GM19395 (cell line): Measurements from ENCODE around the gene NR6A1.

Source experiments
- ATAC-seq: cut with Tn5 transposase; IDR thresholded peaks from one replicate; pipeline ENCODE4 v1.9.1; 2021; ENCODE audit warnings: mild to moderate bottlenecking, moderate library complexity; ENCODE audit not compliant: unreplicated experiment

NR6A1 gene

DNA sequence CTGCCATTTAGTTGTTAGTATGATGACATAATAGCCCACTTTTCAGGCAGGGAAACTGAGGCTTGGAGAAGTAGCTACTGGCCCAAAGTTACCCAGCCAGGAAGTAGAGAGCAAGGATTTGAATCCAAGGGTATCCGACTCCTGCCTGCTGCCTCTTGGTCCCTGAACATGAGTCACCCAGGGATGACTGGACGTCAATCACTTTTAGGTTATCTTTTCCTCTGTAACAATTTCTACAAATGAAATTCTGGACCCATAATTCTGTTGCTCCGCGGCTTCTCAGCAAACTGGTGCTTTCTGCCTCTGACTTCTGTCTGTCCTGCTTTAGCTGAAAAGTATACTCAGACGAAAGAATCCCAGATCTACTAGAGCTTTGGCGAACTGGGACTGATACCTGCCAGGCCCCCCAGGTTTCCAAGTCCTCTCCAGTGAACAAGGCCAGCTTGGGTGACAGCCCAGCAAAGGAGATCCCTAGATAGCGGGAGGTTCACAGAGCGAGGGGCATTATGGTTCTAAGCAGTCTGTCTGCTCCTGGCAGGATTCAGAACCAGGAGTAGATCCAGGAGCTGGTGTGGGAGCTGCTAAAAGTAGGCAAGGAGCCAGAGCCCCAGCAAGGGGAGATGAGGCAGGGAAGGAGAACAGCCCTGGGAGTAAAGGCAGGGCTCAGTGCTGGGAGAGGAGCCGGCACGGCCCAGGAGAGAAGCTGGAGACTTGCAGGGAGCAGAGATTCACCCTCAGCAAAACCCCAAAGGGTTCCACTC lies 26.4 kb upstream of the NR6A1 start:
- ATAC-seq, result no peak

DNA sequence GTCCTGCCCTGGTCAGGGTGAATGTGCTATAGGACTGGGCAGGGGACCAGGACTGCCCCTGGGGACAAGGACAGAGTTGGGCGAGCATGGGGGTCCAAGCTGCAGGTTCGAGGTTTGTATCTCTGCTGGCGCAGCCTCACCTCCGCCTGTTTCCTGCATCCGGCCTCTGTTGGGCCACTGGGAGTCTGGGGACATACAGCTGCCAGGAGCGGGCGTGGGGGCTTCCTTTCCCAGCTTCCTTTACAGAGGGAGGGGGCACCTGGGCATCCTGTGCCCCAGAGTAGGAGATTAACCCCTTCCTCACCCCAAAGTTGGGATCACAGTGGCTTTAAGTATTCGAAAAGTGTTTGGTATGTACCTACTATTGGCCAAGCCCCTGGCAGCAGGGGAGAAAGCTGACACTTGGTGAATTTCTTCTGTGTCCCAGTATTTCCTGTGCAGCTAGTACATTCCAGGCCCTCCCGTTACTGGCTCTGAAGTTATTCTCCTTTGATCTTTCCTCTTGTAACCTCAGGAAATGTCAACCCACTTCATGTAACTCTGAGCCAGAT lies 24.8 kb upstream of the NR6A1 start:
- ATAC-seq, result no peak

DNA sequence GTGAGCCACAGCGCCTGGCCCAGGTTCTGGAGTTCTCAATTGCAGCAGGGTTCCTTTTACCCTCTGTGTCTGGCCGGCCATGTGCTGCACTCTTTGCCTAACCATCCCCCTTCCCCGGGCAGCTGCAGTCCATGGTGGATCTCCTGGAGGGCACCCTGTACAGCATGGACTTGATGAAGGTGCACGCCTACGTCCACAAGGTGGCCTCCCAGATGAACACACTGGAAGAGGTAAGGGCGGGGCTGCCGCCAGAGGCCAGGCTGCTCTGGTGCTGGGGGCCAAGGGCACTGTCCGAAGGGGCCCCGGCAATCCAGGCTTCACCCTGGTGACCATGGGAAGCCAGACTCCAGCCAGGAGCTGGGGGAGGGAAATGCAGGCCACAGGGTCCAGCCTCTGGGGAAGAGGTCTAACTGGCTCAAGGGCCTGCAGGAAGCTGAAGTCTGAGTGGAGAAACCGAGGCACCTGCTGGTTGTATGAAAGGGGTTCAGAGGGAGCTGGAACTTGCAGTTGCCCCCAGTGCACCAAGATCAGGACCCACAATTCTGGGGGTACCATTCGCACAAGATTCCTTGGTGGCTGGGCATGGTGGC lies 23.9 kb upstream of the NR6A1 start:
- ATAC-seq, result no peak

DNA sequence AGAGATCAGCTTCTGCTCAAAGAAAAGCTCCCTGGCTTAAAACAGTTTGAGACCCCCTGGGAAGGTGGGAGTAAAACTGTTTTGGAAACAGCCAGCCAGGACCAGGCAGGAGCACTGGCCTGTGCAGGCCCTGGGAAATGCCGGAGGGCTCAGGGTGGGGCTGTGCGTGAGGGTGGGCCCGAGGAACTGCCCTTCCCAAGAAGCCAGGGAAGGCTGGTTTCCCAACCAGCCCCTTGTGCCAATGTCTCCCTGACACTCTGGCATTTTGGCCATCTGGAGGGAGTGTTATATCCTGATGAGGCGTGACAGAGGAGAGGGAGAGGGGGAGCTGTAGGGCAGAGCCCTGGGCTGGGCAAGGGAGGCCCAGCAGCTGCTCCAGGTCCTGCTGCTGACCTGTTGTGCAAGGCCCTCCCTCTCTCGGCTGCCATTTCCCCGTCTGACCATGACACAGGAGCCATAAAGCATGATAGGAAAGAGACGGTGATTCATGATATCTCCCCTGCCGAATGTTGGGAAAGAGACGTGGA lies 22.0 kb upstream of the NR6A1 start:
- ATAC-seq, result no peak

DNA sequence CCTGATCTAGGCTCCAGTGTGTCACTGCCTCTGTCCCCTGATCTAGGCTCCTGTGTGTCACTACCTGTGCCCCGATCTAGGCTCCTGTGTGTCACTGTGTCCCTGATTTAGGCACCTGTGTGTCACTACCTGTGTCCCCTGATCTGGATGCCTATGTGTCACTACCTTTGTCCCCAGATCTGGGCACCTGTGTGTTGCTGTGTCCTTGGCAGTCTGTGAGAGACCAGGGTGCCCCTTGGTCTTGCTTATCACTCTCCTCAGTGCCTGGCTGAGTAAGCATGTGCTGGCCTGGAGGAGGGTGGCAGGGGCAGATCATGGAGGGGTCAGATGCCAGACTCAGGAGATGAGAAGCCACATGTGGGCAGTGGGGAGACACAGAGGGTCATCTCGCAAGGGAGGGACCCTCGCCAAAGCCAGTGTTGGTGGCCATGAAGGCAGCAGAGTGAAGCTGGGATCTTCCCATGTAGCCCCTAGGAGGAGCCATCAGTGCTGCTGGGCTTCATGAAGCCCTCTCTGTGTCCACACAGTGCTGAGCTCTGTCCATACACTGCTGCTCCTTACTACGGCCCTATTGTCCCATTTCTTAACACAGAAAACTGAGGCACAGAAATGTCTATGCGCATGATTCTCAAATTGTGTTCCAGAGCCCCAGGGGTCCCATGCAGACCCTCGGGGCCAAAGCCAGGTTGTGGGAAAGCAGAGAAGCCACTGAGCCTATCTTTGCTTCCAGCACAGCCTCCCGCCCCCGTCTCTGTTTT lies 21.3 kb upstream of the NR6A1 start:
- ATAC-seq, result no peak

DNA sequence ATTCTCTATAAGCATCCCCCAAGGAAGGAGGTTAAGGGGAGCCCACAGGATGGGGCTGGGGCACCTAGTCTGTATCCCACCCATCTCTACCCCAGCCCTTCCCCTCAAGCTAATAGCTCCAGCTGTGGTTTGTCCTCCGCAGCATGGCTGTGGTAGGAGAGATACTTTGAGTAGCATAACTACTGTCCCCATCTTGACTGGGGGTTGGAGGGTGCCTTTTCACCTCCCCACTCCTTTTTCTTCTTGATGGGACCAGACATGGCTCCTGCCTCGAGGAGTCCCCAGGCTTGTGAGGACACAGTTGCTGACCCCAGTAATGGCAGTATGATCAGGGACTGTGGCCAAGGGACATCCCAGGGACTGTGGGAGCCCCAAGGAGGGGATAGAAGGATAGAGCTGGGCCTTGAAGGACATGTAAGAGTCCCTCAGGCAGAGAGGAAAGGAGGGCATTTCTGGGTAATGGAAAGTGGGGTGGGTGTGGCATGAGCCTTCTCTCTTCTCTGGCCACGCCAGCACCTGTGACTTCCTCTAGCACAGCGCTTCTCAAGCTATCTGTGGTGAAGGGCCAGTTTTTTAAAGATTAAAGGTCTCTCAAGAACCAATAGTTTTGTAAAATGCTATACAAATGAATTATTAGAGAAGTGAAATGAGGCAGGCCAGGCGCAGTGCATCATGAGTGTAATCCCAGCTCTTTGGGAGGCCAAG lies 19.8 kb upstream of the NR6A1 start:
- no peak for ATAC-seq

DNA sequence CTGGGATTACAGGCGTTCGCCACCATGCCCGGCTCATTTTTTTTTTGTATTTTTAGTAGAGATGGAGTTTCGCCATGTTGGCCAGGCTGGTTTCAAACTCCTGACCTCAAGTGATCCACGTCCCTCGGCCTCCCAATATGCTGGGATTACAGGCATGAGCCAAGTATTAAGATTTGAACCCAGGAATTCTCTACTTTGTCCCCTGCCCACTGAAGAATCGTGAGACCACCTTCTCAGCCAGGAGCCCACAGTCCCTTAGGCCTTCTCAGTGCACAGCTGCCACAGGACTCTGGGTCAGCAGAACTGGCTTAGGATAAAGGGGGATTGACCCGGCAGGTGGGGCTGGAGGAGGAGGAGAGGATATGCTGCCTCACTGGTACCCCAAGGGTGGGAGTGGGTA lies 19.2 kb upstream of the NR6A1 start:
- ATAC-seq, result no peak

DNA sequence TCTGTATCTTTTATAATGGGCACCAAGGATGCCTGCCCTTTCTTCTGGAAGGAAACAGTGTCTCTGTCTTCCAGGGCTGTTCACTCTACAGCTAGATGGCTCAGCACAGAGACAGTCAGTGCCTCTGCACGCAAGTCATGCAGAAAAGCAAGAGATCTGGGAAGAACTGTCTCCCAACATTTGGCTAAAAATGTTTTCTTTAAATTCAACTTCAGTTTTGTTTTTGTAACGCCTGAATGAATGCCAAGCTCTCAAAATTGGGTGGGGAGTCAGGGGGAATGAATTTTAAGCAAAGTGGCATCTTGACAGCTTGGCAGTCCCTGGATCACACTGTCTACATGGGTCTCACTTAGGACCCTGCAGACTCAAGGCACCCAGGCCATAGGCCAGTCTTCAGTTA lies 18.4 kb upstream of the NR6A1 start:
- ATAC-seq, result no peak

DNA sequence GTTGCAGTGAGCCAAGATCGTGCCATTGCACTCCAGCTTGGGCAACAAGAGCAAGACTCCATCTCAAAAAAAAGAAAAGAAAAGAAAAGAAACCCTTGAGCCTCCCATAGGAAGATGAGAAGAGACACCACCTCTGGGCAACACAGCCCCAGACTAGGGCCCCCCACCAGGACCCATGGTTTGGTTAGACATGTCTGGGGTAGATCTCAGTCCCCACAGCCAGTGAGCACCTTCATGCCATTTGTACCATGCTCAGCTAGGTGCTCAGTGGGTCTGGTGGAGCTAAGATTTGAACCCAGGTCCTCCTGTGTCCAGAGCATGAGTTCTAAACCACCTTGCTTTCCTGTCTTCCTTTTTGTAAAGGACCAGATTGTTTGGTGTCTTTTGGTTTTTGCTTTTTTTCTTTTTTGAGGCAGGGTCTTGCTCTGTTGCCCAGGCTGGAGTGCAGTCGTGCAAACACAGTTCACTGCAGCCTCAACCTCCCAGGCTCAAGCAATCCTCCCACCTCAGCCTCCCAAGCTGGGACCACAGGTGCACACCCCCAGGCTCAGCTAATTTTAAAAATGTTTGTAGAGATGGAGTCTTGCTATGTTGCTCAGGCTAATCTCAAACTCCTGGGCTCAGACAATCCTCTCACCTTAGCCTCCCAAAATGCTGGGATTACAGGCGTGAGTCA lies 17.6 kb upstream of the NR6A1 start:
- ATAC-seq, result no peak

DNA sequence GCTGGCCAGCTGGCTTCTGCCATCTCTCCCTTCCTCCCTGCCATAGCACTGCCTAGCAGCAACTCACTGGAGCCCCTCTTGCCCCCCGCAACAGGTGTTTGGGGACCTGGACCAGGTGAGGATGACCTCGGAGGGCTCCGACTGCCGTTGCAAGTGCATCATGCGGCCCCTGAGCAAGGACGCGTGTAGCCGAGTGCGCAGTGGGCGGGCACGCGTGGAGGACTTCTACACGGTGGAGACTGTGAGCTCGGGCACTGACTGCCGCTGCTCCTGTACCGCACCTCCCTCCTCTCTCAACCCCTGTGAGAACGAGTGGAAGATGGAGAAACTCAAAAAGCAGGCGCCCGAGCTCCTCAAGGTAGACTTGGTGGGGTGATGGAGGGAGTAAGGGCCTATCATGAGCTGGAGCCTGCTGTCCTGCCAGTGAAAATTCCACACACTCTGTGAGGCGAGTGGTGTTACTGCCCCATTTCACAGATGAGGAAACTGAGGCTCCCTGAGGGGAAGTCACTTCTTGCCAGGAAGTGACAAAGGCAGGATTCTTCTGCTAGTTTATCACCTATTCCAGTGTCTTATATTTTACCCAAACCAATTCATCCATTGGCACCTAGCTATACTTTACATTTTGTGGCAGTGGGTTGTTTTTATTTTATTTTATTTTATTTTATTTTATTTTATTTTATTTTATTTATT lies 15.9 kb upstream of the NR6A1 start:
- no peak for ATAC-seq

DNA sequence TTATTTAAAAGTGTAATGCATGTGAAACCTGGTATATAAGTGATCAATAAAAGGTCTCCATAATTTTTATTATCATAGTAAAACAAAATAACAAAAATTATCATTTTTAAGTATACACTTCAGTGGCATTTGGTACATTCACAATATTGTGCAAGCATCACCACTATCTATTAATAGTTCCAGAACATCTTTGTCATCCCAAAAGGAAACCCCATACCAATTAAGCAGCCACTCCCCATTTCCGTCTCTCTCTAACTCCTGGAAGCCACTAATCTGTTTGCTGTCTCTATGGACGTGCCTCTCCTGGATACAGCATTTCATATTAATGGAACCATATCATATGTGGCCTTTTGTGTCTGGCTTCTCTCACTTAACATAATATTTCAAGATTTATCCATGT lies 13.4 kb upstream of the NR6A1 start:
- no peak for ATAC-seq

DNA sequence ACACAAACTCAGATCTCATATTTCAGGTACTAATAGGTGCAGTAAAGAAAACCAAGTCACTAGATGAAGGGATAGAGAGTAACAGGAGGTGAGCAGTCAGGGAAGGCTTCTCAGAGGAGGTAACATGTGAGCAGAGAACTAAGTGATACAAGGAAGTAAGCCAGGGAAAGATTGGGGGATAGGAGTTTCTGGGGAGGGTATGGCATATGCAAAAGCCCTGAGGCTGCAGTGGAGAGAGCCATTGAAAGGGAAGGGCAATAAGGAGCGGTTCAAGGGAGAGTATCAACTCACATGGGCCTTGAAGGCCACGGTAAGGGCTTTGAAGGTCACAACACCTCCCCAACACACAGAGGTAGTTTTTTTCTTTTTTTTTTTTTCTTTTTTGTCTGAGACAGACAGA lies 12.7 kb upstream of the NR6A1 start:
- no peak for ATAC-seq

DNA sequence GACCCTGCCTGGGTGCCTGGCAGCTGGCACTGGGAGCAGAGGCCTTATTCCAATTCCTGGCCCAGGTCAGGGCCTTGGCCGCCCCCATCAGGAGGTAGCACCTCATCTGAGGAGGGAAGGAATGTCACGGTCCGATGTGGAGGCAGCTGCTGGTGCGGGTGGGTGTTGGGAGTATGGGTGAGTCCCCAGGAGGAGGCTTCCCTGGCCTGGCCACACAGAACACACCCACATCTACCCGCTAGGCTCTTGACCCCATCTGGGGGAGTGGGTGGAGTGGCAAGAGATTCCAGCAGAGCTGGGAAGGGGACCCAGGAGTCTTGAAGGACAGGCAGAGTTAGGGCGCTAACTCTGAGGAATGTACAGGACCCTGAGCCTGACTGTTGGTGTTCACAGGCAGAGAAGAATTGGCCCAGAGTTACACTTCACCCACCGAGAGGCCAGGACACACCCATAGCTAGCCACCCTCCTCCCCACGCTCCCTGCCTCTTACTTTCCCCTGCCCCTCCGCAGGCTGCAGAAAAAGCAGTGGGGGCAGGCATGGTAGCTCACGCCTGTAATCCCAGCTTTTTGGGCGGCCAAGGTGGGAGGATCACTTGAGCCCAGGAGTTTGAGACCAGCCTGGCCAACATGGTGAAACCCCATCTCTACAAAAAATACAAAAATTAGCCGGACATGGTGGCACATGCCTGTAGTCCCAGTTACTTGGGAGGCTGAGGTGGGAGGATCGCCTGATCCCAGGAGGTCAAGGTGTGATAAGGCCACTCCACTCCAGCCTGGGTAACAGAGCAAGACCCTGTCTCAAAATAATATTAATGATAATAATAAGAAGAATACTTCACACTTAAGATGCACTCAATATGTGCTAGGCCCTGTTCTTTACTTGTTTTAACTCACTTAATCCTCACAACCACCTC lies 11.8 kb upstream of the NR6A1 start:
- no peak for ATAC-seq

DNA sequence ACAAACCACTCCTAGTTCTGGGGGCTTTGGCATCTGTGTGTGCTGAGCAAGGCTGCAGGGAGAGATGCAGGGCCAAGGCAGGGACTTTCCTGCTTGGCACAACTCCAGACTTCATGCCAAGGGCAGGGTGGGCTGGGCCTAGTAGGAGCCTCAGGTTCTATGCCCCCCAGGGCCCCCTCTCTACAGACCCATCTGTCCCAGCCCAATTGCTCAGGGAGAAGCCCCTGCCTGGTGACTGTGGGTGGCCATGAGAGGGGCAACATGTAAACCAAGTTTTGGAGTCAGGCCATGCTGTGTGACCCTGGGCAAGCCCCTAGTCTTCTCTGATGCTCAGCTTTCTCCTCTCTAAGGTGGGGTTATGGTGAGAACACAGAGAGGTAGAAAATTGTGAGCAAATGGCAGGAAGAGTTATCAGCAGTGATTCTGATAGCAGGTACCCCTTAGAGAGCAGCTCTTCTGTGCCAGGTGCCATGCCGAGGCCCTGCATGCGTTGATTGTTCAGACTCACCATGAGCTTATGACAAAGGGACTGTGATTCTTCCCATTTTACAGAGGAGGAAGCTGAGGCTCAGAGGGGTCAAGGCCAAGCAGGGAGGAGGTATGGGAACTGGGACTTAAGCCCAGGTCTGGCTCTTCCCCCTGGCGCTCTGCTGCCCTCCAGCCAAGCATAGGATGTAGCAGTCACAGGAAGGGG lies 11.0 kb upstream of the NR6A1 start:
- ATAC-seq, result no peak

DNA sequence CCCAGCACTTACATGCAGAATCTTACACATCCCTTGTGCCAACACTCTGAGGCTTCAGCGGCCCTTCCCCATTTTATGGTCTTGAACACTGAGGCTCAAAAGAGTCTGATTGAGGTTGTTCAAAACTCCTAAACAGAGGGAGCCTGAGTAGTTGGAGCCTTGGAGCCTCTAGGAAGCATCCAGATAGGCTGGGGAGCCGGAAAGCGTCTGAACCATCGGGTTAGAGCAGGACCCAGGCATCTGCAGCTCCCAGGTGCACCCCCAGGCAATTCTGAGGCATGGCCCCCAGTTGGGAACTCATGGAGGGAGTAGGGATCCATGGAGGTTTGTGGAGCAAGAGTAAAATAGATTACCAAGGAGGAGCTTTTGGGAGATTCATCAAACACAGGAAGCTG lies 9.6 kb upstream of the NR6A1 start:
- no peak for ATAC-seq

DNA sequence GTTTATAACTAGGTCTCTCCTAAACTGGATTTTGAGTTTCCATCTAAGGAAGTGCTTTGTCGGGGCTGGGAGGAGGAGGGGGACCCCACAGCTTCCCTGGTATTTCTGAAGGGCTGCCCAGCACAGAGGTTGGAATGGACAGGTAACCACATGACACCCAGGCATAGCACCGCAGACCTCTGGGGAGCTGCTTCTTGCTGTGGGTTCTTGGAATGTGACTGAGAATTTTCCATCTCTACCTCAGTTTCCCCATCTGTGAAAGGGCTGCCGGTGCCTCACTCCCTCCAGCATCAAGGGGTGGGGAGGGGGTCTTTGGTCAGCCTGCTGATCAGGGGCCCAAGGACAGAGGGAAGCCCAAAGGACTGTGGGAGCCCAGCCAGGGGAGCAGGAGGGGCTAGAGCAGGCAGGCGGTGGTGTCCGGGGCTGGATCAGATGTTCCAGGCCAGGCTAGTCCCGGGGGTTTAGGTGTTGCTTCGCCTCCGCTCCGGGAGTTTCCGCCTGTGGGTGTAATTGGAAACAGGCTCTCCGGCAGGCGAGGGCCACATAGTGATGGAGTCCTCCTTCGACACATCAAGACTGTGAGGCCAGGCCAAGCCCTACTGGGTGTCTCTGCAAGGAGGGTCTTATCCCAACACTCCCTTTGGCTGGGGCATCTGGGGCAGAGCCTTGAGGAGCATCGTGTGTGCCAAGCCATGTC lies 9.1 kb upstream of the NR6A1 start:
- ATAC-seq, result no peak

DNA sequence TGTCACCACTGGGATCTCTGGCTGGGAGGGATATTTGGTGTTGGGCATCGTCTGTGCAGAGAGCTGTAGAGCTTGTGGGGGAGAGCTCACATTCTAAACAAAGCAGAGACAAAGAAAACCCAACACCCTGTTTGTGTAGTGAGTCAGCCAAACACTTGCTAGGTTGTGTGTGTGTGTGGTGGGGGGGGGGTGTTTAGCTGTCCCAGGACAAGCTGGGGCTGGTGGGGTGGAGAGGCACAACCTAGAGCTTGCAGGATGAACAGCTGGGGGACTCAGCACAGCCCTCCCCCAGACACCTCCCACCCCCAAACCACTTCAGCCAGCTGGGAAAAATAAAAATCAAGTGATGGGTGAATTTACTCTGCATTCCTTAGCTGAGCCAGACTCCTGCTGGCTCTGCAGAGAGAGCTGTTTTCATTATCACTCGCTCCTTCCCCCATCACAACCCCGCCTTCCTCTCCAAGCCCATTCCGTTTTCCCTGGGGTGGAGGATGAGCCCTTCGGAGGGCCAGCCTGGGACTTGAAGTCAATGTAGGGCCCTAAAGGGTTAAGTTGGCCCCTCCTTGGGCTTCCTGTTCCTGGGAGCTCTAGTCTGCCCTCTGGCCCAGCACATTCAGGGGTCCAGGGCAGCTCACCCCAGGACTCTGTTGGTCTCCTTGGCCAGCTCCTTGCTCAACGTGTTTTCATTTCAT lies 8.4 kb upstream of the NR6A1 start:
- no peak for ATAC-seq
